Ovary (tissue), 9 donors: ENCODE measurements around the gene STAG3. TPM values are rescaled to one million over a fixed set of nuclear protein-coding genes. Genes with fewer than 3 reads are reported as not detected.

Source experiments
- DNase-seq, 5 donors: peaks; one replicate each; pipeline ENCODE4 v3.0.0-alpha.2; 2019 to 2020
- H3K27ac ChIP-seq, 2 donors: fragments of 200-600 bp; one replicate each; pipeline versions ENCODE4 v1.5.1 to v1.8.0; 2019 to 2022
- H3K27me3 ChIP-seq: fragments of 200-600 bp; one replicate; pipeline ENCODE4 v1.8.0; 2022
- H3K36me3 ChIP-seq: fragments of 200-600 bp; sonication (generic); one replicate; pipeline ENCODE4 v1.5.1; 2019
- H3K4me1 ChIP-seq: one replicate; pipeline ENCODE4 v1.8.1; 2013; ENCODE audit warnings: mild to moderate bottlenecking, moderate library complexity; ENCODE audit not compliant: insufficient read depth
- H3K4me3 ChIP-seq: fragments of 200-600 bp; sonication (generic); one replicate; pipeline ENCODE4 v1.5.1; 2017
- H3K9me3 ChIP-seq, 2 donors: fragments of 200-600 bp in 1 of 2; sonication (generic) in 1 of 2; one replicate each; pipeline versions ENCODE4 v1.5.1 to v1.8.1; 2013 to 2019; ENCODE audit warnings: mild to moderate bottlenecking in 1 of 2, moderate library complexity in 1 of 2
- EP300 ChIP-seq: sonication (generic); formaldehyde crosslinking; IDR thresholded peaks from one replicate; pipeline ENCODE4 v1.6.1; 2017; ENCODE audit warnings: antibody characterized with exemption
- POLR2A ChIP-seq: fragments of 450-650 bp; IDR thresholded peaks from one replicate; pipeline ENCODE4 v1.6.1; 2017; ENCODE audit warnings: antibody characterized with exemption, mild to moderate bottlenecking, moderate library complexity
- WGBS, 3 donors: extraction: QIAGEN DNeasy Blood & Tissue Kit in 1 of 3; methylation state at CpG; one replicate each; pipeline versions ENCODE4 v1.1.5 to v1.1.7; 2013 to 2017; 5-methylcytosine and 5-hydroxymethylcytosine counted together
- intact Hi-C, 4 donors: fragments of 100-400 bp; cut with DNase I; formaldehyde crosslinking; loops; one replicate each; pipeline versions ENCODE4 v1.11.0 to v1.15.1; 2022 to 2023
- polyA plus RNA-seq, 2 donors: library from polyadenylated mRNA; stranded (reverse); fragments of 200-250 nt in 1 of 2; fragments of 350-450 nt in 1 of 2; fragmentation: Illumina TruSeq in 1 of 2; extraction: RNeasy Lipid Tissue Mini Kit (QIAGEN cat#74804) in 1 of 2; gene quantifications; one replicate each; pipeline ENCODE4 v1.2.3, GENCODE V29; 2013 to 2014
- total RNA-seq, 7 donors: library from RNA; depleted of rRNA in 2 of 7; stranded (reverse); fragments of >200 nt in 2 of 7; fragmentation: NEBNext Ultra II Directional in 3 of 7; extraction: Animal tissue kit (Norgen Biotek cat#: 25700) in 3 of 7; gene quantifications; one replicate each; pipeline versions ENCODE4 v1.1.0 to v1.2.4, GENCODE V29; 2016 to 2023
- TF ChIP-seq, protein P1 (sequence below), 3 donors: fragments of 450-650 bp in 2 of 3; fragments of 200-600 bp in 1 of 3; IDR thresholded peaks; one replicate each; pipeline versions ENCODE4 v1.5.1 to v1.8.0; 2016 to 2022; ENCODE audit warnings: antibody characterized with exemption in 3 of 3, mild to moderate bottlenecking in 1 of 3
- donor health status: DM: no; HTN: no; CAD: no; lungs with moderate emphysema.
- donor health status: DM: no; HTN: no; CAD: no.
- donor health status: Bipolar disorder and iron deficiency.
- donor health status: DM: yes; HTN: yes; CAD: no.
- donor health status: DM: no; HTN: no; CAD: no.
- donor health status: DM: yes; HTN: yes; CAD: no.

STAG3 gene
- total and polyA plus RNA-seq, 9 donors, result 0.66 to 3.2 (median 1.9) TPM

DNA sequence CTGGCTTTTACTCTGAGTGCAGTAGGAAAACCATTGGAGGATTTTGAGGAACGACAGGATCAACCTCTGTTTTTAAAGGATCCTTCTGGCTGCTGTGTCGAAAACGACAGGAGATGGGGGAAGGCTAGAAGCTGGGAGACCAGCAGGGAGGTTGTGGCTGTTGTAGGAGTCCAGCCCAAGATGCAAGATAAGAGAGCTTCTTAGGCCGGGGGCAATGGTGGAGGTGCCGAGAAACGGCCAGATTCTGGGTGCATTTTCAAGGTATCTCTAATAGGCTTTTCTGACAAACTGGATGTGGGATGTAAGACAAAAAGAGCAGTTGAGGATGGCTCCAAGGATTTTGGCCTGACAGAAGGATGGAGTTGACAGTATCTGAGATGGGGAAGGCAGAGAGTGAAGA, 31.8 kb downstream of the STAG3 start:
- Histone ChIP-seq H3K36me3 (no peaks in the 10 kb centered on the region), H3K27me3 (no peaks in the 10 kb centered on the region), H3K4me3 (no peak overlapping the region), H3K9me3 (no peaks in the 10 kb centered on the region), H3K27ac (no peak overlapping the region), H3K4me1 (no peaks in the 10 kb centered on the region)
- DNase-seq, result no peak
- TF ChIP-seq, protein P1, sequence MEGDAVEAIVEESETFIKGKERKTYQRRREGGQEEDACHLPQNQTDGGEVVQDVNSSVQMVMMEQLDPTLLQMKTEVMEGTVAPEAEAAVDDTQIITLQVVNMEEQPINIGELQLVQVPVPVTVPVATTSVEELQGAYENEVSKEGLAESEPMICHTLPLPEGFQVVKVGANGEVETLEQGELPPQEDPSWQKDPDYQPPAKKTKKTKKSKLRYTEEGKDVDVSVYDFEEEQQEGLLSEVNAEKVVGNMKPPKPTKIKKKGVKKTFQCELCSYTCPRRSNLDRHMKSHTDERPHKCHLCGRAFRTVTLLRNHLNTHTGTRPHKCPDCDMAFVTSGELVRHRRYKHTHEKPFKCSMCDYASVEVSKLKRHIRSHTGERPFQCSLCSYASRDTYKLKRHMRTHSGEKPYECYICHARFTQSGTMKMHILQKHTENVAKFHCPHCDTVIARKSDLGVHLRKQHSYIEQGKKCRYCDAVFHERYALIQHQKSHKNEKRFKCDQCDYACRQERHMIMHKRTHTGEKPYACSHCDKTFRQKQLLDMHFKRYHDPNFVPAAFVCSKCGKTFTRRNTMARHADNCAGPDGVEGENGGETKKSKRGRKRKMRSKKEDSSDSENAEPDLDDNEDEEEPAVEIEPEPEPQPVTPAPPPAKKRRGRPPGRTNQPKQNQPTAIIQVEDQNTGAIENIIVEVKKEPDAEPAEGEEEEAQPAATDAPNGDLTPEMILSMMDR (IDR thresholded peaks at IDR 0.05), result no peak
- TF ChIP-seq POLR2A (no peak), EP300 (no peak)
- WGBS, 3 donors, result 25 to 53% (median 44%) methylated on average over 6 of the region's 6 CpGs
- intact Hi-C loops, result no loop called here

DNA sequence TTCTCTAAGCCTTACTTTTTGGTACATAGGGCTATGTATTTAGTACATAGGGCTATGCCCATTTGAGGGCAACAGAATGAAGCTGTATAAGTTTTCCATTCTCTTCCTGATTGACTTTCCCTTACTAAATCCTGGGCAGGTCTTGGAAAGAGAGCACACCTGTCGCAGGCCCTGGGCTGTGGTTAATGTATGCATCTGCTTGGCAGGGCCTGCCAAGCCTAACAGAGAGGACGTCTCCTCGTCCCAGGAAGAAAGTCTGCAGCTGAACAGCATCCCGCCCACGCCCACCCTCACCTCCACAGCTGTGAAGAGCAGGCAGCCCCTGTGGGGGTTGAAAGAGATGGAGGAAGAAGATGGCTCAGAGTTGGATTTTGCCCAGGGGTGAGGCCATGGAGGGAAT, 33.1 kb downstream of the STAG3 start:
- no peaks in the 10 kb centered on the region for H3K9me3 ChIP-seq
- H3K4me1 ChIP-seq, result peaks cover 1% of the 10 kb centered on the region
- H3K27ac ChIP-seq, result no peak overlapping the region
- intact Hi-C loops, result loop anchor here in 3 of 4 donors (5.0 to 10.0 kb wide), 2 partner anchors 74 to 76 kb away; no protein-coding TSS in a partner anchor
- no peaks in the 10 kb centered on the region for H3K36me3 ChIP-seq
- TF ChIP-seq, protein P1 (IDR thresholded peaks at IDR 0.05), result no peak
- no peak for DNase-seq
- WGBS, 3 donors, result 64 to 77% (median 75%) methylated on average over 5 of the region's 5 CpGs
- no peak overlapping the region for H3K4me3 ChIP-seq
- H3K27me3 ChIP-seq, result no peaks in the 10 kb centered on the region

DNA sequence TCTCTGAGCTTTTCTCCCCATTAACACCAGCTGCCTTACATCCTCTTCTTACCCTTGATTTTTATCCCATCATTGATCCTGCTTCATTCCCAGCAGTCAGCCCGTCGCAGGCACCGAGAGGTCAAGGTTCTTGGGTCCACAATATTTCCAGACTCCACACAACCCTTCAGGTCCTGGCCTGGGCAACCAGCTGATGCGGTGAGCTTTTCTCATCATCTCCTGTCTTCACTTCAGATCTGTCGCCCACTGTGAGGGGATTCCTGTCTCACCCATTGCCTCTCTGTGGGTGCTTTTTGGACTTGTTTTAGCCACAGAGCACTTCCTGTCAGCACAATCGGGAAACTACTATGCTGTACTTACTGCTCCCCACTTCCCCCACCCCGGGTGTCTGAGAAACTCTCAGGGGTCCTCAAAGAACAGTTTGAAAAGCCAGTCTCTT, 33.6 kb downstream of the STAG3 start:
- TF ChIP-seq, protein P1 (IDR thresholded peaks at IDR 0.05), result no peak
- no peak for TF ChIP-seq POLR2A
- intact Hi-C loops, result loop anchor here in 3 of 4 donors (5.0 to 10.0 kb wide), 2 partner anchors 74 to 77 kb away; no protein-coding TSS in a partner anchor
- H3K36me3 ChIP-seq, result no peaks in the 10 kb centered on the region
- H3K4me1 ChIP-seq, result peaks cover 2% of the 10 kb centered on the region
- DNase-seq, result peak in 1 of 5 donors; percentile 3
- H3K27ac ChIP-seq, result no peak overlapping the region
- no peaks in the 10 kb centered on the region for H3K27me3 ChIP-seq
- no peaks in the 10 kb centered on the region for H3K9me3 ChIP-seq
- no peak overlapping the region for H3K4me3 ChIP-seq
- WGBS, 3 donors, result 64 to 76% (median 66%) methylated on average over 7 of the region's 7 CpGs

DNA sequence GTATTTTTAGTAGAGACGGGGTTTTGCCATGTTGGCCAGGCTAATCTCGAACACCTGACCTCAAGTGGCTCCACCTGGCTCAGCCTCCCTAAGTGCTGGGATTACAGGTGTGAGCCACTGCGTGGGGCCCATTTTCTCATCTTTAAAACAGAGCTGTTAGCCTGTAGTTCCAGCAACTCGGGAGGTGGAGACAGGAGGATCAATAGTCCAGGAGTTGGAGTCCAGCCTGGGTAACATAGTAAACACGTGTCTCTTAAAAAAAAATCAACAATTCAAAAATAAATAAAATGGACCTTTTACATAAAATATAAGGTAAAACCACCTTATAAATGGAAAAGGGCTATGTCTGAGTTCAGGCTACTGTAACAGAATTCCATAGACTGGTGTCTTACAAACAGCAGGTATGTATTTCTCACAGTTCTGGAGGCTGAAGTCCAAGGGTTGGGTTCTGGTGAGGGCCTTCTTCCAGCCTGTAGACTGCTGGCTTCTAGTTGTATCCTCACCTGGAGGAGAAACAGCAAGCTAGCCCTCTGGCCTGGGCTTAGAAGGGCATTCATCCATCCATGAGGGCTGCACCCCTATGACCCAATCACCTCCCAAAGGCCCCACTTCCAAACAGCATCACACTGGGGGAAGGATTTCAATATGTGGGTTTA, 35.0 kb downstream of the STAG3 start:
- Histone ChIP-seq H3K4me3 (no peak overlapping the region), H3K36me3 (no peaks in the 10 kb centered on the region), H3K4me1 (peaks cover 2% of the 10 kb centered on the region), H3K27me3 (no peaks in the 10 kb centered on the region), H3K9me3 (no peaks in the 10 kb centered on the region), H3K27ac (no peak overlapping the region)
- TF ChIP-seq POLR2A (no peak), EP300 (no peak)
- TF ChIP-seq, protein P1 (IDR thresholded peaks at IDR 0.05), result no peak
- no peak for DNase-seq
- WGBS, 3 donors, result 79 to 85% (median 82%) methylated on average over 5 of the region's 5 CpGs
- intact Hi-C loops, result loop anchor here in 3 of 4 donors (5.0 to 10.0 kb wide), 2 partner anchors 75 to 78 kb away; no protein-coding TSS in a partner anchor
